OCI-LY7 (cell line): ENCODE results near the gene DNAJB1.

ENCODE experiments used
- EZH2phosphoT487 ChIP-seq: fragments of 200-600 bp; sonication (generic); IDR thresholded peaks from 2 replicates; pipeline ENCODE4 v1.6.1; 2018; ENCODE audit warnings: low read depth, borderline replicate concordance, mild to moderate bottlenecking, mixed run types, antibody characterized with exemption, low read length, moderate library complexity, mixed read lengths
- TF ChIP-seq, protein P1 (sequence below): fragments of 200-600 bp; sonication (generic); conservative IDR thresholded peaks from 2 replicates; pipeline ENCODE4 v1.5.1; 2014; ENCODE audit warnings: mild to moderate bottlenecking, antibody characterized with exemption, low read length, moderate library complexity, mixed read lengths

DNA sequence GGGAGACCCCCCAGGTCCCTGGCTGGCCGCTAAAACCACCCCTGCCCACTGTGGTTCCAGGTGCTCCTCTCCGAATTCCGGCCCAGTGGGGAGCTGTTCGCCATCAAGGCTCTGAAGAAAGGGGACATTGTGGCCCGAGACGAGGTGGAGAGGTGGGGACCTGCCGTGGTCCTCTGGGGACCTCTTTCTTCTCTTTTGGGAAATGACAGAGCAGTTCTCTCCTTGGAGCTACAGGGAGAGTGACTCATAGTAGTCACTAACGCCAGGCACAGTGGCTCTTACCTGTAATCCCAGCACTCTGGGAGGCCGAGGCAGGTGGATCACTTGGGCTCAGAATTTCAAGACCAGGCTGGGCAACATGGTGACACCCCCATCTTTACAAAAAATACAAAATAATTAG, 50.4 kb downstream of the DNAJB1 start:
- TF ChIP-seq, protein P1, sequence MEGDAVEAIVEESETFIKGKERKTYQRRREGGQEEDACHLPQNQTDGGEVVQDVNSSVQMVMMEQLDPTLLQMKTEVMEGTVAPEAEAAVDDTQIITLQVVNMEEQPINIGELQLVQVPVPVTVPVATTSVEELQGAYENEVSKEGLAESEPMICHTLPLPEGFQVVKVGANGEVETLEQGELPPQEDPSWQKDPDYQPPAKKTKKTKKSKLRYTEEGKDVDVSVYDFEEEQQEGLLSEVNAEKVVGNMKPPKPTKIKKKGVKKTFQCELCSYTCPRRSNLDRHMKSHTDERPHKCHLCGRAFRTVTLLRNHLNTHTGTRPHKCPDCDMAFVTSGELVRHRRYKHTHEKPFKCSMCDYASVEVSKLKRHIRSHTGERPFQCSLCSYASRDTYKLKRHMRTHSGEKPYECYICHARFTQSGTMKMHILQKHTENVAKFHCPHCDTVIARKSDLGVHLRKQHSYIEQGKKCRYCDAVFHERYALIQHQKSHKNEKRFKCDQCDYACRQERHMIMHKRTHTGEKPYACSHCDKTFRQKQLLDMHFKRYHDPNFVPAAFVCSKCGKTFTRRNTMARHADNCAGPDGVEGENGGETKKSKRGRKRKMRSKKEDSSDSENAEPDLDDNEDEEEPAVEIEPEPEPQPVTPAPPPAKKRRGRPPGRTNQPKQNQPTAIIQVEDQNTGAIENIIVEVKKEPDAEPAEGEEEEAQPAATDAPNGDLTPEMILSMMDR, result no peak
- no peak for TF ChIP-seq EZH2phosphoT487
